Stimulated activated CD4-positive, alpha-beta T cell treated with anti-CD3 and anti-CD28 coated beads, Interleukin-15, amount 100 ng/mL, for 1 hour (primary cell): ENCODE measurements around the gene SNX9.

Experiments
- DNase-seq, 2 donors: peaks; one replicate each; pipeline ENCODE4 v3.0.0-alpha.2; 2020; ENCODE audit warnings: low read depth in 1 of 2, low spot score in 1 of 2

SNX9 gene

DNA sequence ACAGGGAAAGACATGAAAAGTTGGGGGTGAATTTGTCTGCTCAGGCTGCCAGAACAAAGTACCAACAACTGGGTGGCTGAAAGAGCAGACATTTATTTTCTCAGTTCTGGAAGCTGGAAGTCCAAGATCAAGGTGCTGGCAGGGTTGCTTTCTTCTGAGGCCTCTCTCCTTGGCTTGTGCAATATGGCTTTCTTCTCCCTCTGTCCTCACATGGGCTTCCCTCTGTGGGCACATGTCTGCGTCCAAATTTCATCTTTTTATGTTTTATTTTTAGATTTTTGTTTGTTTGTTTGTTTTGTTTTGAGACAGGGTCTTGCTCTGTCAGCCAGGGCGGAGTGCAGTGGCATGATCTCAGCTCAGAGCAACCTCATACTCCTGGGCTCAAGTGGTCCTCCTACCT, 152.4 kb downstream of the SNX9 start:
- DNase-seq: no peak

GRCh38 chr6:157976345-157977175, 153.5 kb downstream of the SNX9 start:
- DNase-seq: no peak

DNA sequence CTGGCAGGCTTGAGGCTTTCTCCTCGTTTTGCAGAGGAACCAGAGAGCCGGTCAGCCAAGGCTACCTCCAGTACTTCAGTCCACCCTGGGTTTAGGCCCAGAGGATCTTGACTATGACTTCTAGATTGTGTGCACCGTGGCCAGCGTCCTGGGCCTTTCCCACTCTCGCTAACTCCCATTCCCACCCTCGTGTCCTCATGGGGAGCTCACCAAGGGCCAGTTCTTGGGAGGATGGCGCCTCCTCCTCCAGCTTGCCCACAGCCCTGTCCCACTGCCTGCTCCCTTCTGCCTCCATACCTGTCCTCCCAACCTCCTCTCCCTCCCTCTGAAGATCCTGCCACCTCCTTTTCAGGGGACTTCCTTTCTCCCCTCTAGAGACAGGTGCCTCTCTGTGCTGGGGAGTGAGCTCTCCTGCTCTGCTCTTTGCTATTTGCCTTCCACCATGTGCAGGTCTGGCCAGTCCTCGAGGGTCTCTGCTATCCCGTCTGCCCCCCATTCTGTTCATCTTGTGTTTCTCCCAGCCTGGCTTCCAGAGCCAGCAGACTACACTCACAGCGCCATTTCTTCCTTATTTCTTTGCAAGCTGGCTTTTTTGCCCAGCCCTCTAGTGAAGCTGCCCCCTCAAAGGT, 154.2 kb downstream of the SNX9 start:
- no peak for DNase-seq

GRCh38 chr6:157978021-157978783, 155.2 kb downstream of the SNX9 start:
- no peak for DNase-seq

DNA sequence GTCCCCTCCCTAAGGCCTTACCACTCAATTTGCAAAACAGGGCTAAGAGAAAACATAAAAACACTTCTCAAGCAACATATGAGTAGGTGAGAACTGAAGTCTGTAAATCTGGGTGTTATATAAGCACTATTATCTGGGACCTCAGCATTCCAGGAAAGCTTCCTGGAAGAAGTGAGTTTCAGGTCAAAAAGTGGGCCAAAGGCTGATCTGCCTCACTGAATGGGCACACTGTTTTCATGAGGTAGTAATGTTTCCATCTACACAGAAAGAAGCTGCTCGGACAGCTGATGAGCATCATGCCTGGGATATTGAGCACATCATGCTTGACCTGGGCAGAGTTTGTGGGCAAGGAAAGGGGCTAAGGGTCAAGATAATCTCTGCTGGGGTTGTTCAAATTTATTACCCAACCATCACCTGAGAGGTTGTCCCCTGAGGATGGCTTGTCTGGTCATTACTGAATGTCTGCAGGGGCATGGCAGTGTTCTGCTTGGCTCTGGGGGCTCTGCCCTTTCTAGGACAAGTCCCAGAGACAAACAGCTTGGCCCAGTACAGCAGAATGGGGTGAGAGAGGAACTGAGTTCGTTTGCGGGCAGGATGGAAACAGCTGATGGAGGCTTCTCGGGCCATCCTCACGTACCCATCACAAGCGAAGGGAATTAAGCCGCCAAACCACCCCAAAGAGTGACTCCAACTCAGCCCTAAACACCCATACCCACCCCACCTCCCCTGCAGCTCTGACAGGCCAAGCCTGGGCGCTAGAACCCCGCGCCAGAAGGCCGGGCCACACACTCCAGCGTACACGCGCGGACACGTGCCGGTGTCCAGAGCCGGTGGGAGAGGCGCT, 157.5 kb downstream of the SNX9 start:
- DNase-seq: no peak

DNA sequence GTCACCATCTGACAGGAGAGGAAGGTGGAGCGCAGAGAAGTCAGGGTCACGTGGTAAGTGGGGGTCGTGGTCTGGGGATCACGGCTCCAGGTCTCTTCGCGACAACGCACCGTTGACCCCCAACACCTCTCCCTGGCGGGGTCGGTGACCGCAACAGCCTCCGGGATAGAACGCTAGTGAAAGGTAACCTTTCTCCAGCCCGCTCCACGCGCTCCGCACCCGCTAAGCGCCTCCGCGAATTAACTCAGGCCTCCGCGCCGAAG, 158.0 kb downstream of the SNX9 start:
- DNase-seq: no peak

GRCh38 chr6:157981395-157982101, 158.5 kb downstream of the SNX9 start, which contains the start of gene SYNJ2:
TSS of gene SYNJ2 (plus strand) at chr6:157981863. CDS start at chr6:157981962, 99 bp downstream.
- peak; percentile 70 to 72 for DNase-seq

- peak in 1 of 2 donors; percentile 4 for DNase-seq
Observed at GRCh38 chr6:157982102-157982562, 159.1 kb downstream of the SNX9 start.

DNA sequence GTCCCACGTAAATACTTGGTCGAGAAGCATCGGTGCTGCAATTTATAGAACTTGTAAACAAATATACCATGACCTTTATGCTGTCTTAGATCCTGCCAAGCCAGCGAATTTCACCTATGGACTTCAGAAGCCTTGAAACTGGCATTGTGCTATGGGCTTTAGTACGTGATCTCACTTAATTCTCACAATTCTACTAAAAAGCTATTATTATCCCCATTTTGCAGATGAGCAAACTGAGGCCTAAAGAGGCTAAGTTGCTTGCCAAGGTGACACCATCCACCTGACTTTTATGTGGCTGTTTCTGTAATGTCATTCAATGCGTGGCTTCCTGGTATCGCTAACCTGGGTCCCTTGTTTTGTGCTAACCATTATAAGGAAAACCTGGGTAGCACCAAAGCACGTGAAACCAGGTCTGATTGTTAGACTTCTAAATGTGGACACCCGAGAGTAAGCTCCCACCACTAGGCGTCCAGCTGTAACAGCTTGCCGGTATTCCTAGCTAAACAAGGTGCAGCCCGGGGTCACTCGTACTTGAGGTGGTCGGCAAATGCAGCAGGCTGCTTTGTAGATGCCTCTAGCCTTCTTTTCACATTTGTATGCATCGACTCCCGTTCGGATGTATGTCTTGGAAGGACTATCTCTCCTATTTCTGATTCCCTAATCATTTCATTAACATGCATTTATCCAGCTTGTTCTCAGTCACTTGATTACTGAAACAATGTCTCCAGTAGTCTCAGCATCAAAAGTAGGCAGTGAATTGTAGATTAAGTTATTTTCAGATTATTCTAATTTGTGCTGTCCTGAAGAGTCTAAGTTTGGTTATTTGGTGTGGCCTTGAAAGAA, 159.7 kb downstream of the SNX9 start:
- DNase-seq: no peak

GRCh38 chr6:157983406-157984119, 160.5 kb downstream of the SNX9 start:
- DNase-seq: no peak

DNA sequence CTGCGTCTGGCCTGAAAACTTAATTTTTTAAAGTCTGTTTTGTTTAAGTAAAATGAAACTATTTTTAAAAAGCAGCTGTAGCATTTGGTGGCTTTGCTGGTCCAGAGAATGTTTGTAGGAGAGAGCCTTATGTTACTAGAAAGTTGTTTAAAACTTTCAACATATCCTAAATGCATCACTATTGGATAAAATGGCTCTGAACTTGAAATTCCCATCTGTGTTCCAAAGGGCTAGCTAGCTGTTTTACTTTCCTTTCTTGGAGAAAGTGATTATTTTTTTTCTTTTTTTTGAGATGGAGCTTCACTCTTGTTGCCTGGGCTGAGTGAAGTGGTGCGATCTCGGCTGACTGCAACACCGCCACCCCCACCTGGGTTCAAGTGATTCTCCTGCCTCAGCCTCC, 161.1 kb downstream of the SNX9 start:
- no peak for DNase-seq

DNA sequence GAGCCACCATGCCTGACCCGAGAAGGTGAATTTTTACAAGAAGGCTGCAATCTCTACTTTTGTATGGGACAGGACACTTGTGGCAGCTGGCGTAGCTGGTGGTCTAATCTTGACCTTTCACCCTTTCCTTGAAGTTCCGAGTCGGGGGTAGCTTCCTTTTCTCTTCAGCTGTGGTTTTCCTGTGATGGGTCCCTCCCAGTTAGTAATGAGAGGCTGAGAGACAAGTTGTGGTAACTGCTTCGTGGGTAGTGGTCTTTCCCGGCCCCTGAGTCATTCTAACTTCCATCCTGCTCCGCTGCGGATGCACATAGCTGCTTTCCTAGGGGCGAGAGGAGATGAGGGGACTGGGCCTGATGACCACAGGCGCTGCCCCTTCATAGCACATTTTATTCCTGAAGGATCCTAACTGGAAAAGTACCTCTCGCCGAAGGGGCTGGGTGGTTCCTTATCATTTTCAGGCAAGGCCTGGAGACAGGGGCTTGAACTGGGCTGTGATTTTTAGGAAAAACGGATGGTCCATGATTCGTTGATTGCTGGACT, 161.7 kb downstream of the SNX9 start:
- no peak for DNase-seq

GRCh38 chr6:157985378-157986155, 162.5 kb downstream of the SNX9 start:
- no peak for DNase-seq

- no peak for DNase-seq
Observed at GRCh38 chr6:157987788-157988699, 165.0 kb downstream of the SNX9 start.

DNA sequence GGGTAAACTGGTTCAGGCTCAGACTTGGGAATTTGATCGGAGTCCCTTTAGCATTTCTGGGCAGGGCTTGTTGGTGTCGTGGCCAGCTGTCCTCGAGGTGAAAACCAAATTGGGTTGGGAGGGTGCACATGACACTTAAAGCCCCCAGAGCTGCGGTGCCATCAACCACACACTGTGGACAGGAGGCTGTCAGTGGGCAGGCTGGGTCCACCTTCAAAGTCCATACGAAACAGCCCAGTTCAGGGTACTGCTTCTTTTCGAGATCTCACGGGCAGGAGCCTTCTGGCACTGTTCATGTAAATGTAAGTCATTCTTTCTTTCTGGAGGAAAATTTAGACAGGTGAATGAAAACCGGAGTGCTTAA, 165.6 kb downstream of the SNX9 start:
- no peak for DNase-seq

DNA sequence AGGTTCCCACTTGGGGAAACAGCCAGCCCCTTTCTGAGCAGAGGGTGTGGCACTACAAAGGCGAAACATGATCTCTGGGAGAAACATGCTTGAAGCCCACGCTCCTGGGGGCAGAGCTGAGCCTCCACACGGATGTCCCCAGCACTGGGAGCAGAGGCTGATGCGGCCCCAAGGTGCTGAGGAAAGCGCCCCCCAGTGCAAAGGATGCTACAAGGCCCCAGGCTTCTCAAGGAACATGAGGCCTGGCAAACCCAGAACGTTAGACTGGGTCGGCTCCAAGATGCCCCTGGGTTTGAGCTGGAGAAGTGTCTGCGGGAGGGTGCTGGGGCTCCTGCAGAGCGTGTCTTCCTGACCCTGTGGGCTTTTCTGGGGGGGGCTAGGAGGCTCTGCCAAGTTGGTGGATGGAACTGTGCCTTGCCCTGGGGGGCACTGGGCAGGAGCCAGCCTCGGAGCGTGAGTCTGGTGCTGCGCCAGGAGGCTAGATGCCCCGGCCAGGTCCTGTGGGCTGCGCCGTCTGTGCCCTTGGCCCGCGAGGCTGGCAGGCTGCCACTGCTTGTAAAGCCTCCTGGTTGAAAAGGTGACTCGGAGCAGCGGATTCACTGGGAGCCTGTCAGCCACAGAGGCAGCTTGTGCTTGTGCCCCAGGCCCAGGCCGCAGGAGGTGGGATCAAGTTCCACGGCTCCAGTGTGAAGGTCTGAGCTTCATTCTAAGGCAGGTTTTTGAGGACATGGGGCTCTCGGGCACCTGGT, 166.7 kb downstream of the SNX9 start:
- no peak for DNase-seq
